GM23248 (cell line): ENCODE measurements around the gene FFAR2. TPM values are rescaled to one million over a fixed set of nuclear protein-coding genes. Genes with fewer than 3 reads are reported as not detected.

Experiments used
- DNase-seq: peaks from one replicate; pipeline ENCODE4 v3.0.0-alpha.2; 2015
- H2AFZ ChIP-seq: fragments of 200-600 bp; sonication (generic); 2 replicates; pipeline ENCODE4 v1.6.1; 2016; ENCODE audit warnings: antibody characterized with exemption
- H3F3A ChIP-seq: fragments of 200-600 bp; sonication (generic); 2 replicates; pipeline ENCODE4 v1.6.1; 2016; ENCODE audit warnings: mild to moderate bottlenecking, antibody characterized with exemption, mixed run types; ENCODE audit not compliant: insufficient read depth
- H3K27ac ChIP-seq: fragments of 200-600 bp; sonication (generic); 2 replicates; pipeline ENCODE4 v1.5.1; 2016; ENCODE audit warnings: mild to moderate bottlenecking
- H3K27me3 ChIP-seq: fragments of 200-600 bp; sonication (generic); replicated peaks from 2 replicates; pipeline ENCODE4 v1.6.1; 2016; ENCODE audit warnings: mild to moderate bottlenecking; ENCODE audit not compliant: insufficient read depth
- H3K36me3 ChIP-seq: fragments of 200-600 bp; sonication (generic); 2 replicates; pipeline ENCODE4 v1.6.1; 2016; ENCODE audit warnings: low read depth, mild to moderate bottlenecking
- H3K4me1 ChIP-seq: fragments of 200-600 bp; sonication (generic); 2 replicates; pipeline ENCODE4 v1.6.1; 2016; ENCODE audit warnings: mild to moderate bottlenecking; ENCODE audit not compliant: insufficient read depth
- H3K4me2 ChIP-seq: fragments of 200-600 bp; sonication (generic); one replicate; pipeline ENCODE4 v1.6.1; 2016; ENCODE audit warnings: mild to moderate bottlenecking; ENCODE audit not compliant: unreplicated experiment
- H3K4me3 ChIP-seq: fragments of 200-600 bp; sonication (generic); 2 replicates; pipeline ENCODE4 v1.5.1; 2016; ENCODE audit warnings: mild to moderate bottlenecking
- H3K79me2 ChIP-seq: fragments of 200-600 bp; sonication (generic); 2 replicates; pipeline ENCODE4 v1.6.1; 2016; ENCODE audit warnings: mild to moderate bottlenecking; ENCODE audit not compliant: insufficient read depth
- H3K9ac ChIP-seq: fragments of 200-600 bp; sonication (generic); 2 replicates; pipeline ENCODE4 v1.6.1; 2016; ENCODE audit warnings: mild to moderate bottlenecking
- H3K9me2 ChIP-seq: fragments of 200-600 bp; sonication (generic); 2 replicates; pipeline ENCODE4 v1.6.1; 2016; ENCODE audit warnings: mixed run types, mild to moderate bottlenecking, moderate library complexity; ENCODE audit not compliant: insufficient read depth
- H3K9me3 ChIP-seq: fragments of 200-600 bp; sonication (generic); one replicate; pipeline ENCODE4 v1.6.1; 2017; ENCODE audit warnings: low read depth
- H4K20me1 ChIP-seq: fragments of 200-600 bp; sonication (generic); 2 replicates; pipeline ENCODE4 v1.6.0; 2016; ENCODE audit not compliant: insufficient read depth
- EZH2 ChIP-seq: fragments of 200-600 bp; sonication (generic); IDR thresholded peaks from 2 replicates; pipeline ENCODE4 v1.6.1; 2018; ENCODE audit warnings: antibody characterized with exemption, mild to moderate bottlenecking; ENCODE audit not compliant: insufficient read depth, poor library complexity, severe bottlenecking
- EZH2phosphoT487 ChIP-seq: fragments of 200-600 bp; sonication (generic); IDR thresholded peaks from 2 replicates; pipeline ENCODE4 v1.6.1; 2018; ENCODE audit warnings: antibody characterized with exemption, moderate library complexity, mild to moderate bottlenecking, low read depth; ENCODE audit not compliant: insufficient read depth
- WGBS, 2 experiments: methylation state at CpG; one replicate each; pipeline ENCODE4 v1.1.6; 2015 to 2017; ENCODE audit warnings: low lambda C conversion rate in 2 of 2, low coverage in 1 of 2; ENCODE audit errors: missing lambda C conversion rate in 2 of 2; 5-methylcytosine and 5-hydroxymethylcytosine counted together
- in situ Hi-C: fragments of 300-500 bp; cut with MboI; formaldehyde crosslinking; loops from 2 replicates; pipeline ENCODE4 v1.15.0; 2020
- polyA plus RNA-seq: library from polyadenylated mRNA; unstranded; fragments of >200 nt; fragmentation: Nextera tagmentation; extraction: Ambion mirVana; gene quantifications from 2 replicates; pipeline ENCODE4 v1.2.1, GENCODE V29; 2016
- total RNA-seq: library from RNA; depleted of rRNA; stranded (reverse); fragments of >200 nt; shearing (Covaris generic); gene quantifications from 2 replicates; pipeline ENCODE4 v1.2.3, GENCODE V29; 2014

FFAR2 gene
- total and polyA plus RNA-seq, 2 experiments from 2014 or later = not detected

- no peaks in the 10 kb centered on the region for H3K36me3 ChIP-seq
- H3K27ac ChIP-seq = no peak overlapping the region
- no peak overlapping the region for H3K4me2 ChIP-seq
- peaks cover 4% of the 10 kb centered on the region; the same call in 1 of the 2 replicates for H3K27me3 ChIP-seq
- no peak overlapping the region for H2AFZ ChIP-seq
- H3F3A ChIP-seq = no peaks in the 10 kb centered on the region
- in situ Hi-C loops = no loop called here
- TF ChIP-seq EZH2 = no peak
- no peak for TF ChIP-seq EZH2phosphoT487
- H4K20me1 ChIP-seq = no peaks in the 10 kb centered on the region
- no peak overlapping the region for H3K9ac ChIP-seq
- no peaks in the 10 kb centered on the region for H3K9me2 ChIP-seq
- H3K4me3 ChIP-seq = no peak overlapping the region
- no peak for DNase-seq
- 44 to 46% methylated on average over 4 of the region's 4 CpGs for WGBS, 2 experiments
- H3K9me3 ChIP-seq = no peaks in the 10 kb centered on the region
- no peaks in the 10 kb centered on the region for H3K79me2 ChIP-seq
- no peaks in the 10 kb centered on the region for H3K4me1 ChIP-seq
Observed at GRCh38 chr19:35476149-35476548, 28.1 kb downstream of the FFAR2 start.

- Histone ChIP-seq H3K27ac (no peak overlapping the region), H3K9me3 (no peaks in the 10 kb centered on the region), H3K4me3 (no peak overlapping the region), H3K27me3 (peaks cover 7% of the 10 kb centered on the region), H3K79me2 (no peaks in the 10 kb centered on the region), H3K9me2 (no peaks in the 10 kb centered on the region), H3F3A (no peaks in the 10 kb centered on the region), H3K4me2 (no peak overlapping the region), H2AFZ (no peak overlapping the region), H3K9ac (no peak overlapping the region), H3K36me3 (no peaks in the 10 kb centered on the region), H3K4me1 (no peaks in the 10 kb centered on the region), H4K20me1 (no peaks in the 10 kb centered on the region)
- DNase-seq = no peak
- in situ Hi-C loops = no loop called here
- 67 to 69% methylated on average over 21 of the region's 21 CpGs for WGBS, 2 experiments
- TF ChIP-seq EZH2 (no peak), EZH2phosphoT487 (no peak)
Observed at GRCh38 chr19:35478794-35479677, 31.0 kb downstream of the FFAR2 start.

DNA sequence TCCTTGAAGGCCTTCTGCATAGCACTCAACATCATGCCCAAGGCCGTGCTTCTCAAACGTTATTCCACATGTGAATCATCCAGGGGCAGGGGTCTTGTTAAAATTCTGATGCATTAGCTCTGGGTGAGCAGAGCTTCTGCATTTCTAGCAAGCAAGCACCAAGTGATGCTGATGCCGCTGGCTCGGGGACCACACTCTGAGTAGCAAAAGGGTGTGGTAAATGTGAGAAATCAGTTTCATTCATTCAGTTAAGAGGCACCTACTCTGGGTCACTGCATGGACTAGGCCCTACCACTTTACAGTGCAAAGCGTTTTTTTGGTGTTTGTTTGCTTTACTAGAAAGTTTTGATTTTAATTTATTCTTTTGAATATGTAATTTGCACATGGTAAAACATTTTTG is 35.0 kb downstream of the FFAR2 start:
- Histone ChIP-seq H3K9ac (no peak overlapping the region), H3K4me1 (no peaks in the 10 kb centered on the region), H3K4me2 (no peak overlapping the region), H2AFZ (no peak overlapping the region), H3F3A (no peaks in the 10 kb centered on the region), H4K20me1 (no peaks in the 10 kb centered on the region), H3K27ac (no peak overlapping the region), H3K9me2 (no peaks in the 10 kb centered on the region), H3K36me3 (no peaks in the 10 kb centered on the region), H3K9me3 (no peaks in the 10 kb centered on the region), H3K79me2 (no peaks in the 10 kb centered on the region), H3K27me3 (peaks cover 15% of the 10 kb centered on the region), H3K4me3 (no peak overlapping the region)
- TF ChIP-seq EZH2 = no peak
- TF ChIP-seq EZH2phosphoT487 = no peak
- no peak for DNase-seq
- in situ Hi-C loops = no loop called here
- 26 to 34% methylated on average over 5 of the region's 5 CpGs for WGBS, 2 experiments

DNA sequence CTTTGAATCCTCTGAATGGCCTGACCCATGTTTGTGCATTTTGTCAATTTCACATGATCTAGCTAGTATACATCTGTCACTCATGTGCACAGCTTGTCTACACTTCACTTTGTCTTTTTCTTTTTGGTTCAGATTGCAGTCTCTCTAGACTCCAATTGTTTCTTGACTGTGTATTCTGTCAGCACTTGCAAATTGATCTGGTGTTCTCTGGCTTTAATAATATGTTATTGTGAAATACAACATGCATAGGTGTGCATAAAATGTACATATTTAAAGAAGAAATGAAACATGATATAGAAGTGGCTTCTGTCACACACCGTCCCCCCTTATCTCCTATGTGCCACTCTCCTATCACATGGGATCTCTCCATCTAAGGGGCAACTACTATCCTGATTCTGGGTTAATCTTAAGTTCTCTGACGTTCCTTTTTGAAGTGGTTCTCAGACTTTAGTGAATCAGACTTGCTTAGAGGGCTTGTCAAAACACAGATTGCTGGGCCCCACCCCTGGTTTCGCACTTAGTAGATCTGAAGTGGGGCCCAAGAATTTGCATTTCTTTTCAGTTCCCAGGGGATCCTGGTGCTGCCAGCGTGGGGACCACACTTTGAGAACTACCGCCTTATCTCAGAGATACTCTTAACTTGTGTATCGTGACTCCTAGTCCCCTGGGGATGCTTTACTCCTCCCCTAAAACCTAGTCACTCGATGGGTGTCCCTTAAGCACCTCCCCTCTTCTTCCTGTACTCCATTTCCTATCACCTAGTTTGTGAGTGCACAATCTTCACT is 36.4 kb downstream of the FFAR2 start:
- Histone ChIP-seq H3K36me3 (no peaks in the 10 kb centered on the region), H3K27ac (no peak overlapping the region), H3K79me2 (no peaks in the 10 kb centered on the region), H3K27me3 (peaks cover 15% of the 10 kb centered on the region), H3K4me1 (no peaks in the 10 kb centered on the region), H3K4me2 (no peak overlapping the region), H3K4me3 (no peak overlapping the region), H3K9me2 (no peaks in the 10 kb centered on the region), H3K9me3 (no peaks in the 10 kb centered on the region), H3F3A (no peaks in the 10 kb centered on the region), H3K9ac (no peak overlapping the region), H2AFZ (no peak overlapping the region), H4K20me1 (no peaks in the 10 kb centered on the region)
- TF ChIP-seq EZH2 (no peak), EZH2phosphoT487 (no peak)
- DNase-seq = no peak
- in situ Hi-C loops = no loop called here
- WGBS, 2 experiments = 29 to 33% methylated on average over 7 of the region's 7 CpGs
